Activated B cell treated with CpG ODN at 0.5 μM for 24 hours (primary cell): ENCODE data around the gene ESRRG. TPM values are rescaled to one million over a fixed set of nuclear protein-coding genes. Genes with fewer than 3 reads are reported as not detected.

Experiments
- ATAC-seq: fragments of 200-7000 bp; cut with Tn5 transposase; one replicate; pipeline ENCODE4 v1.10.0; 2021; ENCODE audit warnings: low read depth, mild to moderate bottlenecking, moderate library complexity
- CTCF ChIA-PET: fragments of 350-600 bp; sonication (Branson Sonifier 250); formaldehyde crosslinking; loops from one replicate; lab custom pipeline; 2021; ENCODE audit warnings: antibody characterized with exemption; lab: Charles Lee
- POLR2A ChIA-PET: fragments of 350-600 bp; sonication (Branson Sonifier 250); formaldehyde crosslinking; loops from one replicate; lab custom pipeline; 2021; ENCODE audit warnings: antibody characterized with exemption; lab: Charles Lee
- DNase-seq: peaks from one replicate; pipeline ENCODE4 v3.0.0; 2022
- H3K27ac Mint-ChIP-seq: one replicate; pipeline ENCODE4 v1.8.0; 2020; ENCODE audit warnings: mixed read lengths
- H3K27me3 Mint-ChIP-seq: one replicate; pipeline ENCODE4 v1.8.0; 2021; ENCODE audit warnings: mixed read lengths
- H3K36me3 Mint-ChIP-seq: one replicate; pipeline ENCODE4 v1.8.0; 2021; ENCODE audit warnings: low read depth, mixed read lengths
- H3K4me1 Mint-ChIP-seq: one replicate; pipeline ENCODE4 v1.8.0; 2021; ENCODE audit warnings: mixed read lengths
- H3K4me3 Mint-ChIP-seq: one replicate; pipeline ENCODE4 v1.8.0; 2020; ENCODE audit warnings: mild to moderate bottlenecking, mixed read lengths
- H3K9me3 Mint-ChIP-seq: one replicate; pipeline ENCODE4 v1.8.0; 2020; ENCODE audit warnings: mixed read lengths
- CTCF ChIP-seq: fragments of 200-600 bp; IDR thresholded peaks from one replicate; pipeline ENCODE4 v1.8.0; 2022; ENCODE audit warnings: antibody characterized with exemption, mild to moderate bottlenecking
- intact Hi-C: fragments of 100-400 bp; cut with micrococcal nuclease; formaldehyde crosslinking; loops from one replicate; pipeline ENCODE4 v1.15.1; 2024
- total RNA-seq: library from RNA; stranded (reverse); gene quantifications from 2 replicates; pipeline ENCODE4 v1.2.3, GENCODE V29; 2022

ESRRG gene
- total RNA-seq, 1 donor from 2014 or later: not detected

GRCh38 chr1:216726435-216726834 is 3.2 kb upstream of the ESRRG start:
- intact Hi-C loops: no loop called here

GRCh38 chr1:216722821-216723220 is 408 bp downstream of the ESRRG start:
- intact Hi-C loops: no loop called here
- H3K27me3 Mint-ChIP-seq: peaks cover 17% of the 10 kb centered on the region
- no peaks in the 10 kb centered on the region for H3K9me3 Mint-ChIP-seq
- POLR2A ChIA-PET: no interaction called here
- TF ChIP-seq CTCF: no peak
- no peak overlapping the region for H3K4me3 Mint-ChIP-seq
- H3K36me3 Mint-ChIP-seq: no peaks in the 10 kb centered on the region
- ATAC-seq (no peak), DNase-seq (no peak)
- CTCF ChIA-PET: no interaction called here
- H3K27ac Mint-ChIP-seq: no peak overlapping the region
- H3K4me1 Mint-ChIP-seq: no peaks in the 10 kb centered on the region

More at GRCh38 chr1:216726435-216726834, 3.2 kb upstream of the ESRRG start:
- no peak for TF ChIP-seq CTCF
- Mint-ChIP-seq H3K4me1 (no peaks in the 10 kb centered on the region), H3K9me3 (no peaks in the 10 kb centered on the region), H3K36me3 (no peaks in the 10 kb centered on the region), H3K27ac (no peak overlapping the region), H3K27me3 (peaks cover 17% of the 10 kb centered on the region), H3K4me3 (no peak overlapping the region)
- ChIA-PET POLR2A (no interaction called here), CTCF (no interaction called here)
- ATAC-seq (no peak), DNase-seq (no peak)

- H3K4me1 Mint-ChIP-seq: no peaks in the 10 kb centered on the region
- ATAC-seq (no peak), DNase-seq (no peak)
- no peak for TF ChIP-seq CTCF
- CTCF ChIA-PET: no interaction called here
- intact Hi-C loops: no loop called here
- H3K27me3 Mint-ChIP-seq: peaks cover 17% of the 10 kb centered on the region
- no peaks in the 10 kb centered on the region for H3K36me3 Mint-ChIP-seq
- no peak overlapping the region for H3K4me3 Mint-ChIP-seq
- H3K9me3 Mint-ChIP-seq: no peaks in the 10 kb centered on the region
- H3K27ac Mint-ChIP-seq: no peak overlapping the region
- POLR2A ChIA-PET: no interaction called here
These were observed 1.4 kb downstream of the ESRRG start for GRCh38 chr1:216721863-216722262.

- H3K27ac Mint-ChIP-seq: no peak overlapping the region
- H3K4me1 Mint-ChIP-seq: no peaks in the 10 kb centered on the region
- TF ChIP-seq CTCF: no peak
- DNase-seq (no peak), ATAC-seq (no peak)
- peaks cover 17% of the 10 kb centered on the region for H3K27me3 Mint-ChIP-seq
- intact Hi-C loops: no loop called here
- H3K36me3 Mint-ChIP-seq: no peaks in the 10 kb centered on the region
- no peaks in the 10 kb centered on the region for H3K9me3 Mint-ChIP-seq
- POLR2A ChIA-PET: no interaction called here
- H3K4me3 Mint-ChIP-seq: no peak overlapping the region
- CTCF ChIA-PET: no interaction called here
These were observed 2.2 kb downstream of the ESRRG start for GRCh38 chr1:216721062-216721461.

- Mint-ChIP-seq H3K9me3 (no peaks in the 10 kb centered on the region), H3K27ac (no peak overlapping the region), H3K27me3 (no peaks in the 10 kb centered on the region), H3K4me3 (no peak overlapping the region), H3K4me1 (no peaks in the 10 kb centered on the region), H3K36me3 (no peaks in the 10 kb centered on the region)
- POLR2A ChIA-PET: no interaction called here
- no peak for TF ChIP-seq CTCF
- CTCF ChIA-PET: no interaction called here
- intact Hi-C loops: no loop called here
- ATAC-seq: no peak
- DNase-seq: no peak
These were observed 11.5 kb downstream of the ESRRG start for GRCh38 chr1:216711712-216712111.
